GM19328 (cell line): ENCODE measurements around the gene OSCAR.

Source experiments
- ATAC-seq: cut with Tn5 transposase; IDR thresholded peaks from one replicate; pipeline ENCODE4 v1.9.1; 2021; ENCODE audit warnings: mild to moderate bottlenecking, moderate library complexity; ENCODE audit not compliant: unreplicated experiment

Gene OSCAR, protein sequence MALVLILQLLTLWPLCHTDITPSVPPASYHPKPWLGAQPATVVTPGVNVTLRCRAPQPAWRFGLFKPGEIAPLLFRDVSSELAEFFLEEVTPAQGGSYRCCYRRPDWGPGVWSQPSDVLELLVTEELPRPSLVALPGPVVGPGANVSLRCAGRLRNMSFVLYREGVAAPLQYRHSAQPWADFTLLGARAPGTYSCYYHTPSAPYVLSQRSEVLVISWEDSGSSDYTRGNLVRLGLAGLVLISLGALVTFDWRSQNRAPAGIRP

DNA sequence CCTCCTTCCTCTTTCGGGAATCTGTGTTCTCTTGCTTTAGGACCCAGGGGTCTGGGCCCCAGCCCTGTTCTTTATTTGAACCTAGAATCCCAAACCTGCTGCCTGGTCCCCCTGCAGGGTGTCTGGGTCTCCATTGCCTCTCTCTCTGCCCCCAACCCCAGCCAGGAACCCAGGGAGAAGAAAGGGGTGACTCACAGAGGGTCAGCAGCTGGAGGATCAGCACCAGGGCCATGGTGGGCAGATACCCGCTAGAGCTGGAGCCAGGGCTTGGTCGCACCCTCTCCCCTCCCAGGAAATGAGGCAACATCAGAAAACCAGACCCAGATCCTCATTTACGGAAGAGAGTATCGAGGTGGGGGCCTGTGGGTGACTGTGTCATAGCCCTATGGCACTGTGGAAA lies at the start of gene OSCAR:
Gene OSCAR, minus strand, starts transcription at position 243 of the 400 bp plus-strand sequence. Its CDS starts 11 bp downstream, at position 232.
- no peak for ATAC-seq

DNA sequence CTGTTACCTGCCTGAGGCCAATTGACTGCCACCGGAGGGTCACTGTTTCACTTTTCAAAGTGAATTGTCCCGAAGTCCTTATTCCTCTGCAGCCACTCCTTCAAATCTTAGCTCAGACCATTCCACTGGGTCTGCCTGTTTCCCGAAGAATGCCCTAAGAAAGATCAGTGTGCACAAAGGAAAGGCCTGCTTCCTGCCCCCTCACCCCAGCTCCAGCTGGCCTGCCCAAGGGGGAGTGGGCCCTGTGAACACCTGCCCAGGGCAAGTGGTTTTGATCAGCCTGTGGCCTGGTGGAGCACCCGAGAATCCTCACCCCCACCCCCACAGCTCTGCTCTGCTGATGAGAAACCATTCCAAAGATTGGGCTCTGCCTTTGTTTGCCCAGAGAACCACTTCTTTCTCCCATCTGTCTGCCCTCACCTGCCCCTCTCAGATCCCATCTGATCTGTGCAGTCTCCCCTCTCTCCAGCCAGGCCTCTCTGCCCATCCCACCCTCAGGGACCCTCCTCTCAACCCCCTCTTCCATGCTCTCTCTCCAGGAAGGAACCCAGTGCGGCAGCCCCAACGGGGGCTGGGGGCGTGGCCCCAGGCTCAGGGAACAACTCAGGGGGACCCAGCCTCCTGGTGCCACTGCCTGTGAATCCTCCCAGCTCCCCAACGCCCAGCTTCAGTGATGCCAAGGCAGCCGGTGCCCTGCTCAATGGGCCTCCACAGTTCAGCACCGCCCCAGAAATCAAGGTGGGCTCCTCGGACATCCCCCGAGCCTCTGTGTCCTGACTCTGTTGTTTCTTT lies 48.6 kb upstream of the OSCAR start:
- ATAC-seq = no peak

DNA sequence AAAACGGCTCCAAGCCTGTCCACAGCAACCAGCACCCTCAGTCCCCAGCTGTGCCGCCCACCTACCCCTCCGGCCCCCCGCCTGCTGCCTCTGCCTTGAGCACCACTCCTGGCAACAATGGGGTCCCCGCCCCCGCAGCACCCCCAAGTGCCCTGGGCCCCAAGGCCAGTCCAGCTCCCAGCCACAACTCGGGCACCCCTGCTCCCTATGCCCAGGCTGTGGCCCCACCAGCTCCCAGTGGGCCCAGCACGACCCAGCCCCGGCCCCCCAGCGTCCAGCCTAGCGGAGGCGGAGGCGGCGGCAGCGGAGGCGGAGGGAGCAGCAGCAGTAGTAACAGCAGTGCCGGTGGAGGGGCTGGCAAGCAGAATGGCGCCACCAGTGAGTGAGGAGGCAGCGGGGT lies 47.6 kb upstream of the OSCAR start:
- no peak for ATAC-seq

DNA sequence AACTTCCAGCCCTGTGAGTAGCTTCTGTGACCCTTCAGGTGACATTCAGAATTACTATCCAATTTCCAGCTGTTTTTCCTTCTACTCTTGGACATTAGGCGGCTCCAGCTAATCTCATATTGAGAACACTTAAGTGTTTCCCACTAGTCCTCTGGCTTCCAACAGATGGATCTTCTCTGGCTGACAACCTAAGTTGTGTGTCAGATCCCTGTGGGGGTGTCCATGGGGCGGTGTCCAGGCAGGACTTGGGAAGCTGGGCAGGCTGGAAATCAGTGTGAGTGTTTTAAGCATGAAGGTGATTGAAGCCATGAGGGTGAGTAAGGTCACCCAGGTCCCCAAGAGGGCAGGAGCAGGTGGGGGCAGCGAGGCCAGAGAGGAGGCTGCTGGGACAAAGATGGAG lies 47.1 kb upstream of the OSCAR start:
- no peak for ATAC-seq

DNA sequence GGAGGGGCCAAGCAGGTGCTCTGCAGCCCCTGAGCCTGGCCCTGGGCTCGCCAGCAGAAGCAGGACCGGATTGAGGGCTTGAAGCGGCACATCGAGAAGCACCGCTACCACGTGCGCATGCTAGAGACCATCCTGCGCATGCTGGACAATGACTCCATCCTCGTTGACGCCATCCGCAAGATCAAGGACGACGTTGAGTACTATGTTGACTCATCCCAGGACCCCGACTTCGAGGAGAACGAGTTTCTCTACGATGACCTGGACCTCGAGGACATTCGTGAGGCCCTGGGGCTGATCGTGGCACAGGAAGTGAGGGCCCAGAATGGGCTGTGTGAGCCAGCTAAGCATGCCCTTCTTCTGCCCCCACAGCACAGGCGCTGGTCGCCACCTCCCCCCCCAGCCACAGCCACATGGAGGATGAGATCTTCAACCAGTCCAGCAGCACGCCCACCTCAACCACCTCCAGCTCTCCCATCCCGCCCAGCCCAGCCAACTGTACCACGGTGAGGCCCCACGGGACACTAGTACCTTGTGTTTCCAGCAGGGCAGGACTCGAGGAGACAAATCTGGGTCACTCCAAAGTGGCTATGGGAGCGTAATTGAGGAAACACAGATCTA lies 45.0 kb upstream of the OSCAR start:
- no peak for ATAC-seq

DNA sequence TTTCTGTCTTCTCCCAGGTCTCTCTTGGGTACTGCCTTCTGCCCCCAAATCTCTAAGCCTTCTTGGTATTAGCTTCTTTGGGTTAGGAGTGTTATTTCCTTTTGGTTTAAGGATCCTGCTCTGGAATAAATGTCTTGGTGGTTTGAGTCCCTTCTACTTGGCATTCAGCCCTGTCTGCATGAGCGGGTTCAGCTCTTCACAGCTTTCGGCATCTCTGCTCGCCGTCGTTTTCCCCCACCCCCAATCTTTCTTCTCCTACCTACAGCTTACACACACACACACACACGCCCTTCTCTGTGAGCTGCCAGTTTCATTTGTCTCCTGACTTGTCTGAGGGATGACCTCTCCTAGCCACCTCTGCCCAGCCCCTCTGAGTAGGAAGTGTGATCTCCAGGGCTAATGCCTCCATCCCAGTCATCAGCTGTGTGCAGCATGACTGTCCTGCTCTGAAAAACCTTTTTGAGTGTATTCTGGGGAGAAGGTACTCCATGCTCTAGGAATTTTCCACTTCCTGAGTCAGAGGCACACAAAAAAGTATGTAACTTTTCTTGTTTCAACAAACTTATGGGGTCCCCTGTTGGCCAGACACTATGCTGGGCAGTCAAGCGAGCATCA lies 41.7 kb upstream of the OSCAR start:
- no peak for ATAC-seq

DNA sequence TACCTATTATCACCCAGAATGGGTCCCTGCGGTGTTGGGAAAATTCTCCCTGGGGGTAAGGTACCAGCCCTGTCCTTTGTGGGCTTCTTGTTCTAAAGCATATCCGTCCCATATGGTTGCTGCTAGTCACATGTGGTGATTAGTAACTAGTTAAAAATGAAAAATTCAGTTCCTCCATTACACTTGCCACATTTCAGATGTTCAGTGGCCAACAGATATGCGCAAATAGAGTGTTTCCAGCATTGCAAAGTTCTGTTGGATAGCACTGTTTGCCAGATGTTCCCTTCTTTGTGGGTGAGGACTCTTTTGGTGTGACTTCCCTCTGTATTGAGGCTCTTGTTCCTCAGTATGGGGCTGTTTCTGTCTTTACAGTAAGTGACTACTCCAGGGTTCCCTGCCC lies 40.8 kb upstream of the OSCAR start:
- ATAC-seq = no peak

DNA sequence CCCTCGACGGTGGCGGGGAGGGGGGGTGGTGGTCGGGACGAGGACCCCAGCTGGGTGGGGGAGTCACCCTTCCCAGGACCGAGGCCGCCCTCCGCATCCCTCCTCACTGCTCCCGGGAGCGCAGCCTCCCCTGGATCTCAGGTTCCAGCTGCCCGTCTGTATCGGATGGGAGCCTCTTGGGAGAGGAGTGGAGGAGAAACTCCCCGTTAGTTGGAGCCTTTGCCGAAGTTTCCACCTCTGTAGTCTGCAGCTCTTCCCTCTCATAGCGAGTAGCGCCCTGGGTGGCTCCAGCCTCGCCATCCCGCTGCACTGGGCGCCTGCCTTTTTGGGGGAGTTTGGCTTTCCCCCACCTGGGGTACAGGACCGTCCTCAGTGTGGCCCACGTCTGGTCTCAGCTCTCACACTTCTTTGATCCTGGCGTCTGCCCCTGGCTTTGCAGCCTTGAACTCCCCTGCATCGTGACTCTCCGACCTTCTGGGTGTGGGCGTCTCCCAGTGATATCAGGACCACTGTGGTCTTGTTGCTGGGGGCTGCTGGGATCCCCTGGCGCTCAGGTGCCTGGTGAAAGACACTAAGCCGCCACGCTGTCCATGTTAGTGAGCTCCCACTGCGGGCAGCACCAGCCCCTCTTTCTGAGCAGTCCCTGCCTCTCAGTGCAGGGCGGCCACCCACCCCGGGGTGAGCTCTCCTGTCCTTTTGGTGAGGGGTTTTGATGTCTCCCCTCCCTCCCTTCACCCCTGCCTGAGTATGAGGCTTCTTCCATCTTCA lies 38.1 kb upstream of the OSCAR start:
- ATAC-seq = no peak

DNA sequence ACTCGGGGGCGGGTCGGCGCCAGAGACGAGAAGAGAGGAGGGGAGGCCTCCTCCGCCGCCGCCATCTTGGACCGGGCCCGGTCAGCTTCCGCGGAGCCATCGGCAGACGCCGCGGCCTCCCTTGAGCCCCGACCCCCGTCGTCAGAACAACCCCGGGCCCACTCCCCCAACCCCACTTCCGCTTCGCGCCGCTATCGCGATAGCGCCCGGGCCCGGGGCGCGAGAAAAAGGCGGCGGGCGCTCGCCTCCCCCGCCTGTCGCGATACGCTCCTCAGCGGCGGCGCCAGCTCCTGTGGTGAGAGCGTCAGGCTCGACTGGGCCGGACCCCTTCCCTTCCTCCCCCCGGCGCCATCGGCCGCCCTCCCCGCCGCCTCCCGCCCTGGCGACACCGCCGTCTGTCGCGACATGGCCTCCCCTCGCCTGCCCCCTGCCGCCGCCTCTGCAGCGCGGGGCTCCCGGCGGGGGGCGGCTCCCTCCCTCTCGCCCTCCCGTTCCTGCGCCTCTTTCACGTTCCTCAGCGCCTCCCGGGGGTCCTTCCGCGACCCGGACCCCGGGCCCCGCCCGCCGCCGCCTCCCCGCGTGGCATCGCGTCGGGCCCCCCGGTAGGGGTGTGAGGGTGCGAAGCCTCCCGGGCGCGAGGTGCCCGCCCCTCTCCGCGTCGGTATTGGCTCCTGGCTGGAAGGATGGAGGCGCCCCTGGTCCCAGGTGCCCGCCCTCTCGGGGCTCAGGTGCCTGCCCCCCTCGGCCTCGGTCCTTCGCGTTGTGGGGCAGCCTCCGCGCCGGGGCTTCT lies 37.3 kb upstream of the OSCAR start, which contains the start of gene CNOT3:
Gene CNOT3, plus strand, starts transcription at position 64 of the 790 bp plus-strand sequence. CDS start 5,217 bp downstream, outside the sequence.
- no peak for ATAC-seq

DNA sequence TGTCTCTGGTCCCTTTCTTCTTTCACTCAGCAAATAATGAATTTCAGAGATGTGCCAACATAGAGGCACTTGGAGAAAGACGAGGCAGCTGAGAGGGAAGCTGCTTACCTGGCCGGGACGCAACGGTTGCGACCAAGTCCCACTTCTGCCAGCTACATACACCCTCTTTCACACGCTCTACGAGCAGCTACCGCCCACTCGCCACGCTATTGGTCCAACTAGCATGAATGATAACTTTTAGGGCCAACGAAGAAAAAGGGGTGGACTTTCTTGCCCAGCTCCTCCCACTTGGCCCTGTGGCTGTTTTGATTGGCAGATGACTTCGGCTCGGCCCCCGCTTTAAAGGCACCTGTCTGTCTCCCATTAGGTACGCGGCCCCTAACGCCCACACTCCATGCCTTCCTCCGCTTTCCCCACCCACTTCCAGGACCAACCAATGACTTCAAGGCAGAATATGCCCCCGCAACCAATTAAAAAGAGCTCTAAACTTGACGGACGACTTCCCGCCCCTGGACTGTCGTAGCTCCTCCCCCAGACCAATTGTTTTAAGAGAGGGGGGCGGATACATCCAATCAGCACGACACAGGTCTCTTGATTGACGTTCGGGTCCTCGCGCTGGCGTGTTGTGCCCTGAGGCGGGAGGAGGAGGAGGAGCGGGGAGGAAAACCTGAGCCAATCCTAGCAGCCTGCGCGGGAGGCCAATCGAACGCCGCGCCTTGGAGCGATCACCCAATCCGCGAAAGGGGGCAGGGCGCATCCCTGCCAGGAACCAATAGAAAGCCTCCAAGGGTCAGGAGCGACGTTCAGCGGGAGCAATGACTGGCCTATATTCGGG lies 36.5 kb upstream of the OSCAR start:
- ATAC-seq = peak; percentile 76

DNA sequence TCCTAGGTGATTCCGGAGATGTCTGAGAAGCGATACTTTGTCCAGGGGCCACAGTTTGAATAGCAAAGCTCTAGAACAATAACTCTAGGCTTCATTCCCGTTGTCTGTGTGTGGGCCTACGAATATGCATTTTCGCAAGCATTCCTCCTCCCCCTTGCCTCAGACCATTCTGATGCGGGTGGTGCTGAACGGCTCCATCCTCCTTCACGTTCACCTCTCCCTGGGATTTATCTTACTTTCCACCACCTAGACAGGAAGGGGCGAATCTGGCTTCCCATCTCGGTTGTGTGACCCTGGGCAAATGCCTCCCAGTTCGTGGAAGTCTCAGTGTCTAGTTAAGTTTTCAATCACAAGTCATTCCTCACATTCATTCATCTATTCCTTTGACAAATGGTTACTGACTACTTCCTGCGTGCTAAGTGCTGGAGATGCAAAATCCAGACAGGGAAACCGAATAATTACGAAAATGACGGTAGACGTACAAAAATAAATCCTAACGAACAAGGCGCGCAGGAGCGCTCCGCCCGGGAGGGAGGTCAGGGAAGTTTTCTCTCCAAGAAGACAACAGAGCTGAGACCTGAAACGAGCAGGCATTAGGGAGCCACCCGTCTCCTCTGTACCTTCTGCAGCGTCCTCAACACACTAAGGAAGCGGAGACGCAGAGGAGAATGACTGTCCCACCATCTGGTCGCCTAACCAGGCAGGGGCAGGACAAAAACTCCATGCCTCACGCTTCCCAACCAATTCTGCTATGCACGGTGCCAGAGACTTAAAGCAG lies 35.7 kb upstream of the OSCAR start:
- no peak for ATAC-seq

DNA sequence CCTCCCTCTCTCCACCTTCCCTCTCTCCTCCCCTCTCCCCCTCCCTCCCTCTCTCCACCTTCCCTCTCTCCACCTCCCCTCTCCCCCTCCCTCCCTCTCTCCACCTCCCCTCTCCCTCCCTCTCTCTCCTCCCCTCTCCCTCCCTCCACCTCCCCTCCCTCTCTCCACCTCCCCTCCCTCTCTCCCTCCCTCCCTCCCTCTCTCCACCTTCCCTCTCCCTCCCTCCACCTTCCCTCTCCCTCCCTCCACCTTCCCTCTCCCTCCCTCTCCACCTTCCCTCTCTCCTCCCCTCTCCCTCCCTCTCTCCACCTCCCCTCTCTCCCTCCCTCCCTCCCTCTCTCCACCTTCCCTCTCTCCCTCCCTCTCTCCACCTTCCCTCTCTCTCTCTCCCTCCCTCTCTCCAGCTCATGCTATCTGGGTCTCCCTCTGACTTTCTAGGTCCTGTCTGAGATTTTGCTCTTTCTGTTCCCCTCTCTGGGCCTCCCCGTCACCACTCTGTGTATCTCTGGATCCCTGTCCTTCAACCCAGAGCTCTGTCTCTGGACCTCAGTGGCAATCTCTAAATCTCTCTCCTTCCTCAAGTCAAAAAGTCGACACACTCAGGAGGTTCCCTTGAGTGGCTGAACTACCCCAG lies 33.5 kb upstream of the OSCAR start:
- no peak for ATAC-seq

DNA sequence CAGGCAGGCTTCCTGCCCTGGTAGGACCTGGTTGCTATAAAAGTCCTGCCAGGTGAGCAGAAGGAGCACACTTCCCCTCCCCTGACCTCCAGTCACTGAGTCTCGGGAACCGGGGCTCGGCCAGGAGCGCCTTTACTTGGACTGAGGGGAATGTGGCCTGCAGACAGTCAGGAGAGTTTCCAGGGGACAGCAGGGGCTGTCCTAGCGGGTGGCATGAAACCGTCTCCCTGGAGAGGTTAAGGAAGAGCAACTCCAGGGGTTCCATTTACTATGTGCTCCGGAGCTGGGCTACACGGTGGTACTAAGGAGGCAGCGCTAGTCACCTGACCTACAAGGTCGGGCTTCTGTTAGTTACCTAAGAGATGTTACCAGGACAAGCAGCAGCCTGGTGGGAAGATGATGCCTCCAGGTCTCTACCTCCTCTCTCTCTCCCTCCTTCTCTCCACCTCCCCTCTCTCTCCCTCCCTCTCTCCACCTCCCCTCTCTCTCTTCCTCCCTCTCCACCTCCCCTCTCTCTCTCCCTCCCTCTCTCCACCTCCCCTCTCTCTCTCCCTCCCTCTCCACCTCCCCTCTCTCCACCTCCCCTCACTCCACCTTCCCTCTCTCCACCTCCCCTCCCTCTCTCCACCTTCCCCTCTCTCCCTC lies 32.8 kb upstream of the OSCAR start:
- no peak for ATAC-seq

DNA sequence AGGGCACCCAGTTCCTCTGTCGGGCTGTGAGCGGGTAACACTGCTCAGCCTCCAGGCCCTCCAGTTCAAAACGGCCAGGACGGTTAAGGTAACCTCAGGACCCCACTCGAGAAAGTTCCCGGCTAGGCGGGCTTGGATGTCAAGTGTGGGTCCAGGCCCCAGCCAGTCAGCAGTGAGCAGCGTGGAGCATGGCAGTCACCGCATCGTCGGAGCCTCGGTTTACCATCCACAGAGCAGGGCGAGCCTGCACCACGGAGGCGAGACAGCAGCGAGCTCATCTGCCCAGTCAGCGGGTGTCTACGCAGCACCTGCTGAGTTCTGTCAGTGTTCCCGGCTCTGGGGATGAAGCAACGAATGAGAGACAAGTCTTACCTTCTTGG lies 29.0 kb upstream of the OSCAR start:
- no peak for ATAC-seq

DNA sequence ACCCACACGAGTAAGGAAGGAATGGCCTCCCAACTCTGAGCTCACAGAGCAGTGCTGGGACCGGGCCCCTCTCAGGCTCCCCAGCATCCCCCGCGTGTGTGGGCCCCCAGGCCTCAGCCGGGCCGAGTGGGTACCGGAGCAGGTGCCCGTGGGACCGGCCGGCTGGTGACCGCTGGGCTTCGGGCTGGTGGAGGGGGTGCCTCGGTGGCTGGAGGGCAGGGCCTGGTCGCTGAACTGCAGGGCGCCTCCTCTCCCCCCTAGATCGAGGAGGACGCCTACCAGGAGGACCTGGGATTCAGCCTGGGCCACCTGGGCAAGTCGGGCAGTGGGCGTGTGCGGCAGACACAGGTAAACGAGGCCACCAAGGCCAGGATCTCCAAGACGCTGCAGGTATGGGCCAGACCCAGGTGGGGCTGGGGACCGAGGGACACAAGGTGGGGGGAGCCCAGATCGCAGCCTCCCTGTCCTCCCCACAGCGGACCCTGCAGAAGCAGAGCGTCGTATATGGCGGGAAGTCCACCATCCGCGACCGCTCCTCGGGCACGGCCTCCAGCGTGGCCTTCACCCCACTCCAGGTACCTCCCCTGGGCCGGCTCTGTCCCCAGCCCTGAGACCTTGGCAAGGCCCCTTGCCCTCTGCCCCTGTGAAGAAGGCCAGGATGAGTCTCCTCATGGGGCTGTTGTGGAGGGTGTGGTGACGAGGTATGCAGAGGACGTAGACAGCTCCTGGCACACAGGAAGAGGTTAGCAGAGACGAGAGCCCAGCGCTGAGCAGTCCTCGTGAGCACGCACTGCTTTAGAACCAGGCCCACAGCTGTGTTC lies 28.4 kb upstream of the OSCAR start:
- ATAC-seq = no peak

DNA sequence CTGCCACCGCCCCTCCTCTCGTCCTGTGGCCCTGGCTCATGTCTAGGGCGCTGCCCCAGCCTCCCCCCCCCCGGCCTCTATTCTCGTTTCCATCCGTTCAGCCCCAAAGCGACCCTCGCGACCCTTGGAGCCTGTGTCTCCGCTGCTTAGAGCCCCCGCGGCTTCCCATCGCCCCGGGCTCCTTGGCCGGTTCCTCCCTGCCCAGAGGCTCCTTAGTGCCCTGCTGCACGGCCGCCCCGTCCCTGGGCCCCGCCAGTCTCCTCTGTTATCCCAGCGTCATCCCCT lies 27.8 kb upstream of the OSCAR start:
- no peak for ATAC-seq
